ENCODE data around the gene GPR137B.

DNA sequence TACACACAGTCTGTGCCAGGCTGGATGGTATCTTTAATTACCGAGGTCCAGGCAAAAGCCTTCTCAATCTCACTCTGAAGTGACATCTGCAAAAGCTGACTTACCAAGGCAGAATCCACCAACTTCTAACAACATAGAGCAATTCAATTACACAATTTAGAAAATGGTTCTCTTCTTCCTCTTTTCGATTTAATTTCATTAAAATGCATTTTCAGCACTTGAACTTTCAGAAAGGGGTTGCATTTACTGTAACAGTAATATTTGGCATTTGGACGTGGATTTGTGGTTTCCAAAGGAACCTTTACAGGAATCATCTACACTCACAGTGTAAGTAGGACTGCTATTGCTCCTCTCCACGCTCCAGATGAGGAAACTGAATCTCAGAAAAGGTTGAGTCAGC is 86.1 kb downstream of the GPR137B start:
- TF ChIP-seq YY1 (IDR thresholded peaks at IDR 0.05; ENCODE audit: insufficient read depth, insufficient read length) (no peak), ZNF274 (IDR thresholded peaks at IDR 0.05; ENCODE audit: low read depth, low read length) (no peak)
